HG03095 (cell line): ENCODE measurements around the gene MRPS10.

Source experiments
- ATAC-seq: cut with Tn5 transposase; IDR thresholded peaks from one replicate; pipeline ENCODE4 v1.9.1; 2021; ENCODE audit warnings: moderate library complexity; ENCODE audit not compliant: unreplicated experiment

MRPS10 gene

DNA sequence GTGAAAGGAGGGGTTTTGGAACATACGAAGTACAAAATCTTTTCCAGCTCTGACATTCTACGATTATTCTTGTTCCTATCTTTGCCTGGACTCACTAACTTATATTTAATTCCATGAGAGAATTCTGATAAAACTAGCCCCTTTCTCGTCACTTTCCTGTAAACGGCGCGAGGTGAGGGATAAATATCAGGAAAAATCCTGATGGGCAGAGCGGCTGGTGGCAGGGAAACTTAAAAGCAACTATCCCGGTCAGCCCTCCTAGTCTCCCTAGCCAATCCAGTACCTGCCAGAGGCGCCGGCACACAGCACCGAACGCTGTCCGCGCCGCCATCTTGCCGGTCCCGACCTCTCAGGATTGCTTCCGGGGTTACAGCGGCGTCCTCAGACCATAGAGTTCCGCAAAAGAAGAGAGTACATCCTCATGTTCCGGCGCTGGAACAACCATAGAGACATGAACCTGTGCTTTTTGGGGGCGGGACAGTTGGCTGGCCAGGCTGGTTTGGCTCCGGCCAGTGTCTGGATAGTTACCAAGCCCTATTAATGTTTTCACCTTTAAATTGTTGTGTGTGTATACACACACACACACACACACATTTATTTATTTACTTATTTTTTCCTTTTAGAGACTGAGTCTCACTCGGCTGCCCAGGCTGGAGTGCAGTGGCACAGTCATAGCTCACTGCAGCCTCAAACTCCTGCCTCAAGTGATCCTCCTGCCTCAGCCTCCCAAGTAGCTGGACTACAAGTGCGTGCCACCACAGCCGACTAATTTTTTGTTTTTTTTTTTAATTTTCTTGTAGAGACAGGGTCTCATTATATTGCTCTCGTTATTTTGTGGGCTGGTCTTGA is at the start of gene MRPS10:
Gene MRPS10, minus strand, starts transcription at position 343 of the 849 bp plus-strand sequence. Its CDS starts 12 bp downstream, at position 331.
- ATAC-seq, result peak; percentile 86

DNA sequence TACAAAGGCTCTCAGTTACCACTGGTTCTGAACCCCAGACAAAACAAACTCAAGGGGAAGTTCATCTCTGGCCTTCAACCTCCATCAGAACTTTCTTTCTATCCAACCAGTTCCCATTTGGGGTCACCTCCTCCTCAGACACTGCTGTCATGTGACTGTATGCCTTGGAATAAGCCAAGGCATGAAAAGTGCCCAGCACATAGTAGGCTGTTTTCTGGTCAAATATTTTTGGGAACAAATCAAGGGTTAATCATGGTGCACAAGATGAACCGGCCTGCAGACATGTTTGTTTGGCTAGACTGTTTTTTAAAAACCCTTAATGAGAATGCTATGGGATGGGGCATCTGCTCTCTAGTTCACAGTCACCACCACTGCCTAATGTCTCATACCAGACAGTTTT is 48.9 kb upstream of the MRPS10 start:
- no peak for ATAC-seq

DNA sequence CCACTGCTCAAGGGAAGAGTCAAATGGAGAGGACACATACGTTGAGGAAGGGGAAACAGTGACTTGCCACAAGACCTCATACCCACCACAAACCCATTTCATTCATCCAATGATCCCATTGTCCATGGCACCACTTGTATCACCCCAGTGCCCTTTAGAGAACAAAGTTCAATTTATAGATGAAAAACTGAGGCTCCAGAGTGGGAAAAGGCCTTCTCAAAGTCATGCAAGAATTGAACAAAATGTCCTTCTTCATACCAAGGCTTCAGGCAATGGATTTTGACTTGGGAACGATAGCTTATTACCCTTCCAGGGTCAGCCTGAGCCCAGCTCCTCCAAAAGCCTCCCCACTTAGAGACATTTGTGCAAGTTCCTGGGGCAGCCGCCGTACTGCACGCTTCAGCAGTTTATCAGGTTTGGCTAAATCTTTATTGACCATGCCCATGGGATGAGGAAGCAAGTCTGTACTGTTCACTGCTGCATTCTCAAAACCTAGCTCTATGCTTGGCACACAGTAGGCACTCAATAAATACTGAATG is 47.3 kb upstream of the MRPS10 start:
- ATAC-seq, result no peak

DNA sequence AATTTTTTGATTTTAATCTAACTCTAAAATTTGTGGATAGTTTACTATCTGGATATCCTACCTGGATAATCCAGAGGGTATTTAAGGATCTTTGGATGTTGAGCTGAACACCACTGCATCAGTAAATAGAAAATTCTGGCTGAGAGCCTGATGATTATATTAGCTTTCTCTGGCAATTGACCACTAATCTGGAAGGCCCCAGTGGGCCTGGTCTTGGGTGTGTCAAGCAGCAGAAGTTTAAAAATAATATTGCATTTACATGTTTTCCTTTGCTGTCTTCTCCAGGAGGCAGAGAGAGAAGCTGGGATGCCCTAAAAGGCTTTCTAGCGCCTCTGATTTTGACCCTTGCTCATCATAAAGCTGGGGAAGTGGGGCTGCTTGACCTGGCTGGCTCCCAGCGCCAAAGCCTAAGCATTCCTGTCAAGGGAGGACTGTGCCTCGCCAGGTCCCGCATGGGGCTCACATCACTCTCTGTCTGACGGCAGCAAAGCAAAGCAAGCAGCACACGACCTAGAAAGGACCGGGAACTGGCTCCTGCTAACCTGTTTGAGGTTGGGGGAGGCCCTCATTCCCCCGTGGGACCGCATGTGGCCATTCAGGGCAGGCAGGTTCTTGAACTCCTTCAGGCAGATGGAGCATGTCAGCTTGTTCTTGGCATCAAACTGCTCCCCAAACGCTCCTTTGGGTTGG is 46.6 kb upstream of the MRPS10 start:
- ATAC-seq, result no peak

DNA sequence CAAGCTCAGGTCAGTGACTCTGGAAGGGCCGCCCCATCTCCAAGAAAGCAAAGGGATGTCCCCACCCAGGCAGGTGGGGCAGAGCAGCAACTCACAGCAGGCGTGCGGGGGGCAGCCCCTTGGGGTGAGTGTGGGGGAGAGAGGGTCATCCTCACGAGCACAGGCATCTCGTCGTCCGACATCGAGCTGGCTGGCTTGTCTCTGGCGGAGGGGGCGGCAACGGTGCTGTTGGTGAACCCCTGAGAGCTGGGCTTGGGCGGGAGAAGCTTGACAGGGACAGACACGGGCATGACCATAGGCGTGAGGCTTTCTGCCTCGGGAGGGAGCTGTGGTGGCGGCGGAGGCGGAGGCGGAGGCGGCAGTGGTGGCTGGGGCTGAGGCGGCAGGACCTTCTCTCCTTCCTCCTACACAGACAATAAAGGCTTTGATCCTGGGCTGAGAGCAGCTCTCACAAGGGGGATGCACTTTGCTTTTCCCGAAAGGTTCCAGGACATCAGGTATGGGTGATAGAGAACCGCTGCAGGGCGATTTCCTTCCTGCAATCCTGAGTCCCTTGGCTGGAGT is 45.6 kb upstream of the MRPS10 start:
- no peak for ATAC-seq

DNA sequence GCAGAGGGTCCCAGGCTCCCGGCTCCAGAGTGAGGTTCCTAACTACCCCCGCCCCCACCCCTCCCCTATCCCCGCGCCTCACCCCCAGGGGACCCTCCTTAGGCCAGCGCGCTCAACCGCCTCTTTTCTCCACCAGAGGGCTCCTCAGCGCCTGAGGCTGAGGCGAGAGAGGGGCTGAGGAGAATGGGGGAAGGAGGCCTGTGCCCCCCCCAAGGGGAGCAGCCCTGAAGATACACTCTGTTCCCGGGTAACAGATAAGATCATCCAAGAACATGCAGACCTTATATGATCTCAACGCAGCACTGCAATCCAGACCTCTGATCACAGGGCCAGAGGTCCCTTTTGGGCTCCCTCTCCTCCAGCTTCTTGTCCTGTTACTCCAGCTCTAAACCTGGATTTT is 43.3 kb upstream of the MRPS10 start:
- no peak for ATAC-seq

DNA sequence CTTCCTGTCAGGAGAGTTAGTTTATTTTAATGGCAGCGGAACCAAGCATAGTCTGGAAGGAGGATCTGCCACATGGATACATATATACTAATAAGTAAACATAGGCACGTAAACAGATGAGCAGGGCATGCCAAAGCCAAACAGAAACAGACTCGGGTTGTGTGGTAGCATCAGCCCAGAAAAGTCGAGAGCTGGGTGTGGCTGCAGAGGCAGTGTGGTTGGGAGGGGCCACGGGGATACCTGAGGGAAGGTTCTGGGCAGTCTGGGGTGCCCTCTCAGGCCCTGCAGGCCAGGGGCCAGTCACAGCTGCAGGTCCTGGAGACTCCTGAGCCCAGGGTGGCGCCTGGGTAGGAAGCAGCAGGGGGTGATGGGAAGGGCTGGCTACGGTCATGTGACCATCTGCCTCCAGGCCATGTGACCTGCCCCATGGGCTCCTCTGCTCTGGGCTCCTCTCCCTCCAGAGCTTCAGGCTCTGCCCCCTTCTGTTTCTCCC is 42.8 kb upstream of the MRPS10 start:
- ATAC-seq, result no peak

DNA sequence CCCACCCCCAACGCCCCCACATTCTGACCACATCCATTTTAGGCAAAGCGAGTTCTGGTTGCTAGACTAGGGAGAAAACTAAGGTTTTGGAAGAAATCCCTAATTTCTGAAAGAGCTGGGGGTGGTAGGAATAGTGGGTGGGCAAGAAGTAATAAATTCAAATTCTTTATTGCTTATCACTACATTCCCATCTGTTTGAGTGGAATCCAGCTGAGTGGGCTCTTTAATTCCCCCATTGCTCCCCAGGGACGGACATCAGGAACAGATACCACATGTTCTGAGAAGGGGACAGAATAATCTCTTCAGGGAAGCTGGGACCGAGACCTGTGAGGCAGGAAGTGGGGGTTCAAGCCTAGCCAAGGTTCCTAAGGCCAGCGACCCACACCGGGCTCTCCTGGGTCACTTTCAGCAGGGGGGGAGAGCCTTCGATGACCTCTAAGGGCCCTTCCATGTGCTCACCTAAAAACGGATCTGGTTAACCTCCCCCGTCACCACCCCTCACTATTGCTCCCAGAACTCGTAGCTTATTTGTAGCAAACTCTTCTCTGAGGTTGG is 42.3 kb upstream of the MRPS10 start:
- ATAC-seq, result no peak

DNA sequence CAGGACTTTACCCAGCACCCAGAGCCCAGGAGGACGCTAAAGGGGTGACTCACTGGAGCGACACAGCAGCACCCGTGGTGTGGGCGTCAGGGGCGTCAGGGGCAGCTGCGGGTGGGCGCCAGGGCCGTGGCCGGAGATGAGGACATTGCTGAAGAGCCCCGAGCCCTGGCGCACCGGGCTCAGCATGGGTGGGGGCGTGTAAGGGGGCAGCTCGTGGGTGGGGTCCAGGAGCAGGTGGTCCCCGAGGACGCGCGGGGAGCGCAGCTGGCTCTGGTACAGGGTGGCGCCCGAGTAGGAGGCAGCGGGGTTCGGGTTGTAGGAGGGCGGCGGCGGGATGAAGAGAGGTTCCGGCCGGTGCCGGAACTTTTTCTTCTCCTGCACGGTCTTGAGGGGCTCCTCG is 41.6 kb upstream of the MRPS10 start:
- ATAC-seq, result no peak

DNA sequence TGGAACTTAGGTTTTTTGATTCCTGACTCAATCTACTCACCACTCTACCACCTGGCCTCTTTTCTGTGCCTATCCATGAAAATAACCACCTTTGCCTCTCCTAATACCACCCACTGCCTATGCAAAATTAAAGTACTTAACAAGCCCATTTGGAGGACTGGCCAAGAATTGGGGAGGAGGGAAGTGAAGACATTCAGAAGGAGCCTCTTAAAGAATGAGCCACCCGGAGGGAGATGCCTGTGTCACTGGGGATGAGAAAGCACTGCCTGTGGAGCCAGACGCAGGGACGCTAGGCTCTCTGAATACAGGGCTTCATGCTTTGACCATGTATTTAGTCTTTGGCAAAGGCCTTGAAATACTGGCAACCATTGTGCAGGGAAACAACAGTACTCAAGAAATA is 40.0 kb upstream of the MRPS10 start:
- no peak for ATAC-seq

DNA sequence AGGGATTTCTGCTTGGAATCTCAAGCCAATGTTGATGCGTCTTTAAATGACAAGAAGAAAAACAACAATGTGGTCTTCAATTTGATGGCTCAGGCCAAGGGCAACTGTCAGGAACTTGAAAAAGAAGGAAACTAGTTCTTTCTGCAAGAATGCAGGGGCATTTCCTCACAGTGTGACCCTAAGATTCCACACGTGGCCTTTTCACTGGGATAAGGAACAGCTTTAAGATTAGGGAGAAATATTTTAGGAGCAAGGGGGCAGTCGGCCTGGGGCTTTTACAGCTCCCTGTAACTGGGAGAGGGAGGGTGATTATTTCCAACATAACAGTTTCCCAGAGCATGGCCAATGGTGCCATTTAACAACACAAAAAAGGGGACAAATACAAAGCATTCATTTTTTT is 39.4 kb upstream of the MRPS10 start:
- ATAC-seq, result no peak

DNA sequence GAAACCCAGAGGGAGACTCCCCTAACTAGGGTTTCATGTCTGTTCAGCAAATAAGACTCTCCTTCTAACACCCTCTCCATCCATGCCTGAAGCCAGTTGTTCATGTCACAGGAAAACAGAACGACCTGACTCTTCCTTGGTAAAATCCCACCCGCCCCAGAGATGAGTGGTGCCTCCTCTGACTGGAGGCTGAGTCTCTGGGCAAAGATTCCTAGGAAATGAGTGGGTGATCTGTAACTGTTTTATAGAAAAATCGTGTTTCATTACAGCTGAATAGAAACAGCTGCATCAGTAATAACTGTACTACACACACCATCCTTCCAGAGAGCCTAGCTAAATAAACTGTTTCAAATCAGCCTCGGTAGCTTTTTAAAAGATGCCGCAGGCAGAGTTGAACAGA is 37.4 kb upstream of the MRPS10 start:
- no peak for ATAC-seq

DNA sequence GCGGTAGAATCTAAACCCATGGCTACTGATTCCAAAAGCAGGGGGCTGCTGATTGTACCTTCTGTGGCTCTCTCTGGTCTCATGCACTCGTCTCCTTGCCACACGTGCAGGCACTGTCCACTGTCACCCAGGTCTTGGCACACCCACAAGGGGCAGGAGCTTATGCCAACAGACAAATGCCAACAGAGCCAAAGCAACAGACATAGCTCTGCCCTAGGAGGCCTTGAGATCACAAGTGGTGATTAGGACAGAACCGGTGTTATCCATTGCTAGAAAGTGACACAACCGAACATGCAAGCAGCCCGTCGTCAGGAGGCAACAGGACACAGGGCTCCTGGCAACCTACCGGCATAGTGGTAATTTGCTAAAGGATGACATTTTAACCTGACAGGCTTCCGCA is 36.8 kb upstream of the MRPS10 start:
- ATAC-seq, result no peak

DNA sequence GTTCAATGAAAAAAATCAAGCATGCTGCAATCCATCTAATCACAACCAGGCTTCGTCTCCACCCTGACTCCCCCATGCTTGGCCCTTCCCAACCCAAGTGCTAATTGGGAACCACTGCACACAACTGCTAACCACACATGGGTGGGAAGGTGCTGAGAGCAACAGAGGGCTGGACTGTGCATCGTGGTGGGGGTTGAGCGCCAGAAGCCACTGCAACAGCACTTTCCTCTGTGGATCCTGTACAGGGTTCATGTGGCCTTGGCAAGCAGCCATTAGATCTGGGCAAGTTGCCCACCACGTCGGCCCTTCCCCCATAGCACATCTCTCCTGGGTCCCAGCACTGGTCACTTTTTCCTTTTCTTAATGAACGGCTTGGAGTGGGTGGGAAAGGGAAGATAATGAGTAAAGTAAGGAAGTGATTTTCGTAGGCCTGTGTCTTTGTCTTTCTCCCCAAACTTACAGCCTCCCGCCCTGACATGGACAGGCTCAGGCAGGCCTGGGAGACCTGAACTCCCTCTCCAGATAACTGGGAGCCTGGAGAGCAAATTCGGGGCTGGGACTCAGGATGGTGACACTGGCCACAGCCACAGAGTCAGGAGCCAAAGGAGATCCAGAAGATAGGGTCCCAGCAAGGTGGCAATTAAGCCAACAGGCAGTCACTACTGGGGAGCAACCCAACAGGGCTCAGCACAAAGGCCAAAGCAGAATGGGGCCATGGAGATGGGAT is 34.4 kb upstream of the MRPS10 start:
- no peak for ATAC-seq

DNA sequence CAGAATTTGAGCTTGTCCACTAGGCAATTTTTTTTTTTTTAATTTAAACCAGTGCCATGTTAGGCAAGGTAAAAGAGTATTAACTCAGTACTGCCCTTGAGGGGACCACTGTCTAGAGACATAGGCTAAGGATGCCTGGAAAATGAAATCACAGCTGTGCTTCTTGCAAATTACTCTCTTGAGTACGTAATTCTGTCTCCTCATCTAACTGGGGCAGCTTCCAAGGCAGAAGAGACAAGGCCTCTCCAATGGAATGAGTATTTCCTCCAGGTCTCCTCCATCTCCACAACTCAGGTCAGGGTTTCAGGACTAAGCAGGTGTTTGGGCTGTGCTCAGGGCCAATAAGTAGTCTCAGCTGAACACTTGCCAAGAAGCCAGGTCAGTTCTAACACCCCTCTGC is 33.8 kb upstream of the MRPS10 start:
- no peak for ATAC-seq

DNA sequence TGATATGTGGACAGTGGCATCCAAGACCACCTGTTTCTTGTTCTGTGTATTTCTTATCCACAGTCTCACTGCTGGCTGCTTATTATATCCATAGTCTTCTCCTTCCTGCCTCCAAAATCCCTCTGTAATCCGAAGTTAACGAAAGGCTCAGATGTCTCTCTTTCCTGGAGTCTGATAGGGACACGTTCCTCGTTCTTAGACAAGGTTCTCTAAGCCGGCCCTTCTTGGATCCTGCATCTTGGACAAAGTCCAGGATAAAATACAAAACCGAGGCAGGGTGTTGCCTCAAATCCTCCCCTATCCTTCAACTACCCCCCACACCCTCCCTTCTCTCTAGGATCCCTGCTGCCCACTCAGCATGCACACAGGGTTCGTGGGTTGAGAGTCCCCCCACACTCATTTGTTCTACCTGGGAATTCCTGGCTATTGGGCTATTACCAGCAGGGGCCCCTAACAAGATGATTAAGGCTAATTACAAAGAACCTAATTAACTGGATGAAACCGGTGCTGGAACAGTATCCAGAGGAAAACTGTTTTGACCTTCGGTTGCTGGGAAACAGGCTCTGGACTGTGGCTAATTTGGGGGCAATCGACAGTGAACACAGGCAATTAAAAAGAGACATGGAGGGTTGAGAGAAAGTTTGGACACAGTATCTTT is 32.7 kb upstream of the MRPS10 start:
- no peak for ATAC-seq

DNA sequence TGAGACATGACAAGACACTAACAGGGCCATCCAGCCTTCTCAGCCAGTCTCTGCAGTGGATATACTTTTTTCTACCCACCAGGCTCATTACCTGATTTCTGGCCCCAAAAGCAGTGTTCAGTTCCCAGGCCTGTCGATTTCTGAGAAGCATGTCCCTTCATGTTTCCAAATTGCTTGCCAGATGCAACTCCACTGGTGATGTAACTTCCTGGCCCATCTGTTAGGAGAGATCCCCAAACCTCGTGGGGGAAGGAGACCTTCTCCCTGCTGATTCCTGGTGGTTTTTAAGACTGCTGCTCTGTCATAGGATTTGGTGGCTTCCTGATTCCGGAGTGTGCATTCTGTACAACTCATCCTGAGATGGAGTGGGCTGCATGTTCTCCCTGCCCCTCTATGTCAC is 31.6 kb upstream of the MRPS10 start:
- no peak for ATAC-seq

DNA sequence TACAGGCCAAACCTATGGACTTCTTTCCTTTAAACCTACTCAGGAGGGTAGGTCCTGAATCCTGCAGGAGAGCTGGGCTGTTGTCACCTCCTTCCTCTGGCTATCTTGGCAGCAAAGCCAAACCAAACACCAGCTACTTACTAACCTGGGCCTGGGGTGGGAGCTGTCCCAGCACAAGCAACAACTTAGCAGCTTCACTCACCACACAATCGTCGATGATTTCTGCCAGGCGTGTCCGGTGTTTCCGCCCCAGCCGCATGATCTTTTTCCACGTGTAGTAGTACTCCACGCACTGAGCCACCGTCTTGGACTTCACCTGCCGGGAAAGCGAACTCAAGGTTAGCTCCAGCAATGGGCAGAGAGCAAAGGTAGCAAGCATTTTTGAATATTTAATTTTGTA is 25.4 kb upstream of the MRPS10 start:
- ATAC-seq, result no peak

DNA sequence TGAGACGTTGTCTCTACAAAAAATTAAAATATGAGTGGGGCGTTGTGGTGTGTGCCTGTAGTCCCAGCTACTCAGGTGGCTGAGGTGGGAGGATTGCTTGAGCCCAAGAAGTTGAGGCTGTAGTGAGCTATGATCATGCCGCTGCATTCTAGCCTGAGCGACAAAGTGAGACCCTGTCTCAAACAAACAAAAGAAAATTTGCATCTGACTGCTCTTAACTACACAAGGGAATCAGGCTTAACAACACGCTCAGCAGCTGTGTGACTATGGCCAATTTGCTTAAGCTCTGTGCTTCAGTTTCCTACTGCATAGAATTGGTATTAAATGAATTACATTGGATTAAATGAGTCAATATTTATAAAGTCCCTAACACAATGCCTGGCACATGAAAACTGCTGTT is 24.3 kb upstream of the MRPS10 start:
- ATAC-seq, result no peak

DNA sequence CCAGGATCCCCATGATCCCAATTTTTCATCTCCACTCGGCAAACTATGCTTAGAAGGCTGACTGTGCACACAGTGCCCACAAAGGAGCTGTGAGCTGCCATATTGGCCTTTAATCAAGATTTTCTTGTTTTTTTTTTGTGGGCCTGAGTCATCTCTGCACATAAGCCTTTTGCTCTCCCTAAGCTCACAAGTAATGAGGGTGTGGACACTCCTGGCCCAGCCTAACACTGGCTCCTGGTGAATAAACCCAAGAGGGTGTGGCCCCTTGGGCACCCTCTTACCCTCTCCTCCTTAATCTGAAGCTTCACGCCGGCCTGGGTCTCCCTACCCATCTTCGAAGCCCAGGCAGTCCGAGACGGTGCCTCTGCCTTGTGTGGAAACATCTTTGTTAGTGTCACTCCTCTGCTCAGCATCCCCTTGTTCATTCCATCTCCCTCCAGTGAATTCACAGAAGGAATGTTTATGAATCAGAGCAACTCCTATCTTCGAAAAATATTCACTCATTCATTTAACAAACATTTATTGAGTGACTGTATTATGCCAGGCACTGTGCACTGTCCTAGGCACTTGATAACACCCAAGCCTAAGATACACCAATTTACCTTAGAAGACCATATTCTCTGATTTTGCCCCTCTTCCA is 22.2 kb upstream of the MRPS10 start:
- ATAC-seq, result no peak
